Measurements from ENCODE around the gene OXGR1. TPM values are rescaled to one million over a fixed set of nuclear protein-coding genes. Genes with fewer than 3 reads are reported as not detected.
A peak's percentile ranks its signal among the peaks of the same experiment; 100 is the strongest.

The OXGR1 gene
- polyA plus RNA-seq, 1 donor (not counting 4 experiments of a cell fraction or from before 2014, with no cell fraction given) = not detected

- no peaks in the 10 kb centered on the region for H3K4me1 ChIP-seq (ENCODE audit: control insufficient read depth, extremely low read depth, insufficient read depth, low read length)
- no peak overlapping the region for H3K4me3 ChIP-seq (ENCODE audit: control insufficient read depth in 2 of 3, extremely low read depth in 1 of 3, insufficient read depth in 2 of 3, low read depth in 1 of 3, low read length in 3 of 3)
- H3K36me3 ChIP-seq (ENCODE audit: control insufficient read depth in 2 of 2, extremely low read depth in 1 of 2, insufficient read depth in 2 of 2, low read length in 2 of 2) = no peaks in the 10 kb centered on the region
- H4K20me1 ChIP-seq (ENCODE audit: control insufficient read depth, extremely low read depth, insufficient read depth, low read length) = no peaks in the 10 kb centered on the region
- H3K27me3 ChIP-seq (ENCODE audit: control insufficient read depth, extremely low read depth, insufficient read depth, low read length) = no peaks in the 10 kb centered on the region
- TF ChIP-seq CTCF (optimal IDR thresholded peaks at IDR 0.05 in 1 of 3, IDR thresholded peaks at IDR 0.05 in 1 of 3, conservative IDR thresholded peaks at IDR 0.05 in 1 of 3; ENCODE audit: extremely low read depth in 1 of 3, insufficient read depth in 2 of 3, low read length in 3 of 3) (no peak), EZH2 (IDR thresholded peaks at IDR 0.05; ENCODE audit: low read length) (no peak)
- H3K9me1 ChIP-seq (ENCODE audit: control insufficient read depth, extremely low read depth, insufficient read depth, low read length) = no peaks in the 10 kb centered on the region
- no peak for DNase-seq (ENCODE audit: low read depth, low spot score)
- H3K9ac ChIP-seq (ENCODE audit: control insufficient read depth, extremely low read depth, insufficient read depth, low read length) = no peak overlapping the region
- H3K27ac ChIP-seq (ENCODE audit: control insufficient read depth, insufficient read depth, low read length) = no peak overlapping the region
- no peaks in the 10 kb centered on the region for H3K79me2 ChIP-seq (ENCODE audit: control insufficient read depth, insufficient read depth, low read length)
- H3K9me3 ChIP-seq (ENCODE audit: control insufficient read depth, low read depth, low read length) = no peaks in the 10 kb centered on the region
- no peak for FAIRE-seq
- H2AFZ ChIP-seq (ENCODE audit: control insufficient read depth, low read length) = no peak overlapping the region
- dilution Hi-C loops (cut with MboI; ENCODE audit: extremely low pct_ligation_motif_present, low sequenced_read_pairs) = no loop called here
- H3K4me2 ChIP-seq (ENCODE audit: control insufficient read depth, extremely low read depth, insufficient read depth, low read depth, low read length) = no peak overlapping the region
These were observed 26.2 kb downstream of the OXGR1 start for GRCh38 chr13:96968027-96968426.

- Histone ChIP-seq H3K4me1 (ENCODE audit: control insufficient read depth, extremely low read depth, insufficient read depth, low read length) (no peaks in the 10 kb centered on the region), H3K27ac (ENCODE audit: control insufficient read depth, insufficient read depth, low read length) (no peak overlapping the region), H3K79me2 (ENCODE audit: control insufficient read depth, insufficient read depth, low read length) (no peaks in the 10 kb centered on the region), H3K27me3 (ENCODE audit: control insufficient read depth, extremely low read depth, insufficient read depth, low read length) (no peaks in the 10 kb centered on the region), H4K20me1 (ENCODE audit: control insufficient read depth, extremely low read depth, insufficient read depth, low read length) (no peaks in the 10 kb centered on the region), H3K4me3 (ENCODE audit: control insufficient read depth in 2 of 3, extremely low read depth in 1 of 3, insufficient read depth in 2 of 3, low read depth in 1 of 3, low read length in 3 of 3) (no peak overlapping the region), H3K9me1 (ENCODE audit: control insufficient read depth, extremely low read depth, insufficient read depth, low read length) (no peaks in the 10 kb centered on the region), H3K36me3 (ENCODE audit: control insufficient read depth in 2 of 2, extremely low read depth in 1 of 2, insufficient read depth in 2 of 2, low read length in 2 of 2) (no peaks in the 10 kb centered on the region), H3K9me3 (ENCODE audit: control insufficient read depth, low read depth, low read length) (no peaks in the 10 kb centered on the region), H3K4me2 (ENCODE audit: control insufficient read depth, extremely low read depth, insufficient read depth, low read depth, low read length) (no peak overlapping the region), H3K9ac (ENCODE audit: control insufficient read depth, extremely low read depth, insufficient read depth, low read length) (no peak overlapping the region), H2AFZ (ENCODE audit: control insufficient read depth, low read length) (no peak overlapping the region)
- TF ChIP-seq CTCF (optimal IDR thresholded peaks at IDR 0.05 in 1 of 3, IDR thresholded peaks at IDR 0.05 in 1 of 3, conservative IDR thresholded peaks at IDR 0.05 in 1 of 3; ENCODE audit: extremely low read depth in 1 of 3, insufficient read depth in 2 of 3, low read length in 3 of 3) (peak in 1 of 3 experiments; percentile 14), EZH2 (IDR thresholded peaks at IDR 0.05; ENCODE audit: low read length) (no peak)
- no peak for FAIRE-seq
- no peak for DNase-seq (ENCODE audit: low read depth, low spot score)
- dilution Hi-C loops (cut with MboI; ENCODE audit: extremely low pct_ligation_motif_present, low sequenced_read_pairs) = no loop called here
These were observed 27.0 kb downstream of the OXGR1 start for GRCh38 chr13:96967248-96967745.

Data from keratinocyte (primary cell).